OCI-LY3 (cell line): ENCODE data around the gene SORL1.

ENCODE experiments used
- CTCF ChIP-seq: fragments of 200-600, 300-600 bp; sonication (generic); IDR thresholded peaks from 2 replicates; pipeline ENCODE4 v1.5.1; 2014; ENCODE audit warnings: antibody characterized with exemption, low read length, low read depth
- EZH2phosphoT487 ChIP-seq: fragments of 200-600 bp; shearing (Covaris generic); IDR thresholded peaks from 2 replicates; pipeline ENCODE4 v1.6.1; 2018; ENCODE audit warnings: antibody characterized with exemption, mixed run types, low read depth

GRCh38 chr11:121652971-121653370 is 200.9 kb downstream of the SORL1 start:
- peak; percentile 50 for TF ChIP-seq CTCF
- TF ChIP-seq EZH2phosphoT487: no peak
